Hepatocyte (in vitro differentiated cells): ENCODE data around the gene ENGASE. TPM values are rescaled to one million over a fixed set of nuclear protein-coding genes. Genes with fewer than 3 reads are reported as not detected.

ENCODE experiments used
- DNase-seq: peaks from one replicate; pipeline ENCODE4 v3.0.0-alpha.2; 2016; ENCODE audit warnings: low spot score
- H2AFZ ChIP-seq: fragments of 200-600 bp; sonication (generic); 2 replicates; pipeline ENCODE4 v1.6.0; 2016; ENCODE audit warnings: antibody characterized with exemption, mild to moderate bottlenecking
- H3K27ac ChIP-seq: fragments of 200-600 bp; sonication (generic); 2 replicates; pipeline ENCODE4 v1.5.1; 2016; ENCODE audit warnings: mild to moderate bottlenecking
- H3K27me3 ChIP-seq: fragments of 200-600 bp; sonication (generic); 2 replicates; pipeline ENCODE4 v1.6.1; 2016
- H3K36me3 ChIP-seq: fragments of 200-600 bp; sonication (generic); replicated peaks from 2 replicates; pipeline ENCODE4 v1.5.1; 2016; ENCODE audit warnings: low read depth; ENCODE audit not compliant: insufficient read depth
- H3K4me1 ChIP-seq: fragments of 200-600 bp; sonication (generic); 2 replicates; pipeline ENCODE4 v1.5.1; 2016; ENCODE audit warnings: mild to moderate bottlenecking, moderate library complexity; ENCODE audit not compliant: insufficient read depth
- H3K4me2 ChIP-seq: fragments of 200-600 bp; sonication (generic); 2 replicates; pipeline ENCODE4 v1.6.0; 2016
- H3K4me3 ChIP-seq: fragments of 200-600 bp; sonication (generic); 2 replicates; pipeline ENCODE4 v1.5.1; 2016; ENCODE audit warnings: mild to moderate bottlenecking
- H3K79me2 ChIP-seq: fragments of 200-600 bp; sonication (generic); 2 replicates; pipeline ENCODE4 v1.6.0; 2017; ENCODE audit warnings: mild to moderate bottlenecking
- H3K9me2 ChIP-seq: fragments of 200-600 bp; sonication (generic); replicated peaks from 2 replicates; pipeline ENCODE4 v1.6.0; 2017; ENCODE audit warnings: mild to moderate bottlenecking; ENCODE audit not compliant: insufficient read depth
- H3K9me3 ChIP-seq: fragments of 200-600 bp; sonication (generic); 2 replicates; pipeline ENCODE4 v1.5.1; 2016; ENCODE audit warnings: low read depth, mild to moderate bottlenecking
- H4K20me1 ChIP-seq: fragments of 200-600 bp; sonication (generic); 2 replicates; pipeline ENCODE4 v1.6.0; 2016; ENCODE audit warnings: mild to moderate bottlenecking; ENCODE audit not compliant: insufficient read depth, poor library complexity, severe bottlenecking
- CTCF ChIP-seq: fragments of 200-600 bp; sonication (generic); IDR thresholded peaks from 2 replicates; pipeline ENCODE4 v1.5.1; 2016; ENCODE audit warnings: antibody characterized with exemption, mild to moderate bottlenecking; ENCODE audit not compliant: poor library complexity
- EZH2 ChIP-seq: fragments of 200-600 bp; sonication (generic); IDR thresholded peaks from 2 replicates; pipeline ENCODE4 v1.6.1; 2016; ENCODE audit warnings: antibody characterized with exemption, mild to moderate bottlenecking, borderline replicate concordance
- EZH2phosphoT487 ChIP-seq: fragments of 200-600 bp; sonication (generic); IDR thresholded peaks from one replicate; pipeline ENCODE4 v1.6.1; 2018; ENCODE audit warnings: antibody characterized with exemption, mild to moderate bottlenecking, low read depth, moderate library complexity; ENCODE audit not compliant: unreplicated experiment, severe bottlenecking
- WGBS: methylation state at CpG from one replicate; pipeline ENCODE4 v1.1.6; 2016; ENCODE audit warnings: low lambda C conversion rate; ENCODE audit errors: missing lambda C conversion rate; 5-methylcytosine and 5-hydroxymethylcytosine counted together
- polyA plus RNA-seq: library from polyadenylated mRNA; unstranded; fragments of >200 nt; fragmentation: Nextera tagmentation; extraction: Ambion mirVana; gene quantifications from 2 replicates; pipeline ENCODE4 v1.2.1, GENCODE V29; 2016
- total RNA-seq: library from RNA; depleted of rRNA; stranded (reverse); fragments of >200 nt; gene quantifications from 2 replicates; pipeline ENCODE4 v1.2.3, GENCODE V29; 2014

Gene ENGASE
- total and polyA plus RNA-seq, 2 experiments from 2014 or later: 24.4 to 34.0 TPM

GRCh38 chr17:79098282-79098867, 23.8 kb downstream of the ENGASE start:
- whole genome bisulfite sequencing: 56% methylated on average over 16 of the region's 16 CpGs
- H4K20me1 ChIP-seq: no peaks in the 10 kb centered on the region
- H3K27me3 ChIP-seq: peaks cover 13% of the 10 kb centered on the region
- H3K79me2 ChIP-seq: no peaks in the 10 kb centered on the region
- no peak overlapping the region for H3K27ac ChIP-seq
- no peak for TF ChIP-seq EZH2
- no peak for TF ChIP-seq CTCF
- TF ChIP-seq EZH2phosphoT487: no peak
- H3K36me3 ChIP-seq: no peaks in the 10 kb centered on the region
- H3K4me1 ChIP-seq: no peaks in the 10 kb centered on the region
- no peaks in the 10 kb centered on the region for H3K9me2 ChIP-seq
- no peak overlapping the region for H2AFZ ChIP-seq
- H3K9me3 ChIP-seq: no peaks in the 10 kb centered on the region
- no peak for DNase-seq
- no peak overlapping the region for H3K4me2 ChIP-seq
- H3K4me3 ChIP-seq: no peak overlapping the region

GRCh38 chr17:79100405-79100804, 25.8 kb downstream of the ENGASE start:
- H3K79me2 ChIP-seq: no peaks in the 10 kb centered on the region
- H3K36me3 ChIP-seq: no peaks in the 10 kb centered on the region
- no peak for DNase-seq
- WGBS: 84% methylated on average over 18 of the region's 18 CpGs
- H2AFZ ChIP-seq: no peak overlapping the region
- no peaks in the 10 kb centered on the region for H3K4me1 ChIP-seq
- H3K4me3 ChIP-seq: no peak overlapping the region
- H3K27me3 ChIP-seq: peaks cover 13% of the 10 kb centered on the region
- H3K9me2 ChIP-seq: no peaks in the 10 kb centered on the region
- H3K4me2 ChIP-seq: no peak overlapping the region
- no peak for TF ChIP-seq EZH2phosphoT487
- no peak for TF ChIP-seq CTCF
- TF ChIP-seq EZH2: no peak
- no peak overlapping the region for H3K27ac ChIP-seq
- no peaks in the 10 kb centered on the region for H4K20me1 ChIP-seq
- H3K9me3 ChIP-seq: no peaks in the 10 kb centered on the region

- no peaks in the 10 kb centered on the region for H3K36me3 ChIP-seq
- H3K4me1 ChIP-seq: no peaks in the 10 kb centered on the region
- H3K27ac ChIP-seq: no peak overlapping the region
- no peak for DNase-seq
- WGBS: 54% methylated on average over 12 of the region's 13 CpGs
- no peak overlapping the region for H3K4me2 ChIP-seq
- TF ChIP-seq EZH2phosphoT487: no peak
- no peak for TF ChIP-seq EZH2
- no peak for TF ChIP-seq CTCF
- H3K27me3 ChIP-seq: peaks cover 13% of the 10 kb centered on the region
- H3K9me3 ChIP-seq: no peaks in the 10 kb centered on the region
- no peak overlapping the region for H3K4me3 ChIP-seq
- no peaks in the 10 kb centered on the region for H3K9me2 ChIP-seq
- no peak overlapping the region for H2AFZ ChIP-seq
- H4K20me1 ChIP-seq: no peaks in the 10 kb centered on the region
- H3K79me2 ChIP-seq: no peaks in the 10 kb centered on the region
Measured at GRCh38 chr17:79101111-79101673, 26.6 kb downstream of the ENGASE start.
